GM23338 (cell line): ENCODE results near the gene PHC3. TPM values are rescaled to one million over a fixed set of nuclear protein-coding genes. Genes with fewer than 3 reads are reported as not detected.

Experiments
- ATAC-seq: fragments of 200-7000 bp; cut with Tn5 transposase; 3 replicates; pipeline ENCODE4 v1.9.1; 2020
- DNase-seq: peaks from one replicate; pipeline ENCODE4 v3.0.0-alpha.2; 2015; ENCODE audit warnings: low spot score
- H2AFZ ChIP-seq: fragments of 200-600 bp; sonication (generic); 2 replicates; pipeline ENCODE4 v1.8.0; 2016; ENCODE audit warnings: antibody characterized with exemption, mild to moderate bottlenecking, moderate library complexity
- H3F3A ChIP-seq: fragments of 200-600 bp; sonication (generic); replicated peaks from 2 replicates; pipeline ENCODE4 v1.8.0; 2017; ENCODE audit warnings: antibody characterized with exemption, mixed run types, low read depth
- H3K27ac ChIP-seq: fragments of 200-600 bp; sonication (generic); 2 replicates; pipeline ENCODE4 v1.6.1; 2016; ENCODE audit warnings: low read depth
- H3K27me3 ChIP-seq: fragments of 200-600 bp; sonication (generic); 2 replicates; pipeline ENCODE4 v1.8.0; 2016; ENCODE audit warnings: mild to moderate bottlenecking, mixed run types, moderate library complexity; ENCODE audit not compliant: insufficient read depth
- H3K36me3 ChIP-seq: fragments of 200-600 bp; sonication (generic); 2 replicates; pipeline ENCODE4 v1.8.0; 2016; ENCODE audit warnings: mild to moderate bottlenecking; ENCODE audit not compliant: insufficient read depth
- H3K4me1 ChIP-seq: fragments of 200-600 bp; sonication (generic); 2 replicates; pipeline ENCODE4 v1.8.0; 2016; ENCODE audit warnings: mild to moderate bottlenecking, moderate library complexity; ENCODE audit not compliant: insufficient read depth
- H3K4me2 ChIP-seq: fragments of 200-600 bp; sonication (generic); 2 replicates; pipeline ENCODE4 v1.7.1; 2017; ENCODE audit warnings: mixed run types
- H3K4me3 ChIP-seq: fragments of 200-600 bp; sonication (generic); 2 replicates; pipeline ENCODE4 v1.6.1; 2016; ENCODE audit warnings: mixed run types
- H3K79me2 ChIP-seq: fragments of 200-600 bp; sonication (generic); replicated peaks from 2 replicates; pipeline ENCODE4 v1.8.0; 2017; ENCODE audit warnings: mild to moderate bottlenecking; ENCODE audit not compliant: insufficient read depth
- H3K9me2 ChIP-seq: fragments of 200-600 bp; sonication (generic); 2 replicates; pipeline ENCODE4 v1.8.0; 2017; ENCODE audit not compliant: insufficient read depth
- H4K20me1 ChIP-seq: fragments of 200-600 bp; sonication (generic); replicated peaks from 2 replicates; pipeline ENCODE4 v1.8.0; 2017; ENCODE audit warnings: mild to moderate bottlenecking; ENCODE audit not compliant: insufficient read depth
- H3K27ac Mint-ChIP-seq: 2 replicates; pipeline ENCODE4 v1.8.0; 2020; ENCODE audit warnings: inconsistent platforms, mild to moderate bottlenecking, moderate library complexity, mixed read lengths
- H3K27me3 Mint-ChIP-seq: 3 replicates; pipeline ENCODE4 v1.8.0; 2022; ENCODE audit warnings: low read depth, mild to moderate bottlenecking, moderate library complexity, mixed read lengths, inconsistent platforms; ENCODE audit not compliant: insufficient read depth, poor library complexity
- H3K36me3 Mint-ChIP-seq: 3 replicates; pipeline ENCODE4 v1.8.0; 2021; ENCODE audit warnings: low read depth, mild to moderate bottlenecking, inconsistent platforms, moderate library complexity, mixed read lengths
- H3K4me1 Mint-ChIP-seq: 3 replicates; pipeline ENCODE4 v1.8.0; 2020; ENCODE audit warnings: mild to moderate bottlenecking, inconsistent platforms, mixed read lengths
- H3K4me3 Mint-ChIP-seq: 3 replicates; pipeline ENCODE4 v1.8.0; 2021; ENCODE audit warnings: moderate library complexity, mild to moderate bottlenecking, inconsistent platforms, mixed read lengths
- H3K9me3 Mint-ChIP-seq: 3 replicates; pipeline ENCODE4 v1.8.0; 2020; ENCODE audit warnings: moderate library complexity, mild to moderate bottlenecking, inconsistent platforms, mixed read lengths
- CREB1 ChIP-seq: fragments of 250-450 bp; sonication (Bioruptor Pico); IDR thresholded peaks from 2 replicates; pipeline ENCODE4 v1.5.0; 2020; ENCODE audit warnings: low read depth, mild to moderate bottlenecking, moderate library complexity
- EZH2phosphoT487 ChIP-seq: fragments of 200-600 bp; sonication (generic); IDR thresholded peaks from one replicate; pipeline ENCODE4 v1.8.1; 2018; ENCODE audit warnings: antibody characterized with exemption; ENCODE audit not compliant: unreplicated experiment
- polyA plus RNA-seq: library from polyadenylated mRNA; unstranded; fragments of >200 nt; fragmentation: Nextera tagmentation; extraction: Ambion mirVana; gene quantifications from 2 replicates; pipeline ENCODE4 v1.2.1, GENCODE V29; 2016
- total RNA-seq: library from RNA; depleted of rRNA; stranded (reverse); fragments of >200 nt; shearing (Covaris generic); gene quantifications from 2 replicates; pipeline ENCODE4 v1.2.3, GENCODE V29; 2014
- TF ChIP-seq, protein P1 (sequence below): fragments of 250-450 bp; sonication (Bioruptor Pico); IDR thresholded peaks from 2 replicates; pipeline ENCODE4 v1.5.0; 2020; ENCODE audit warnings: mild to moderate bottlenecking, moderate library complexity
- TF ChIP-seq, protein P2 (sequence below): IDR thresholded peaks from 2 replicates; pipeline ENCODE4 v1.6.1; 2016; ENCODE audit warnings: antibody characterized with exemption
- TF ChIP-seq, protein P3 (sequence below), 2 experiments: fragments of 200-600 bp in 1 of 2; sonication (generic) in 1 of 2; conservative IDR thresholded peaks; 2 replicates each; pipeline versions ENCODE4 v1.5.1 to v1.6.1; 2016 to 2017; ENCODE audit warnings: antibody characterized with exemption in 2 of 2, low read depth in 2 of 2, mild to moderate bottlenecking in 2 of 2, moderate library complexity in 1 of 2

PHC3 gene
- total and polyA plus RNA-seq, 2 experiments from 2014 or later, result 23.9 to 83.5 TPM

DNA sequence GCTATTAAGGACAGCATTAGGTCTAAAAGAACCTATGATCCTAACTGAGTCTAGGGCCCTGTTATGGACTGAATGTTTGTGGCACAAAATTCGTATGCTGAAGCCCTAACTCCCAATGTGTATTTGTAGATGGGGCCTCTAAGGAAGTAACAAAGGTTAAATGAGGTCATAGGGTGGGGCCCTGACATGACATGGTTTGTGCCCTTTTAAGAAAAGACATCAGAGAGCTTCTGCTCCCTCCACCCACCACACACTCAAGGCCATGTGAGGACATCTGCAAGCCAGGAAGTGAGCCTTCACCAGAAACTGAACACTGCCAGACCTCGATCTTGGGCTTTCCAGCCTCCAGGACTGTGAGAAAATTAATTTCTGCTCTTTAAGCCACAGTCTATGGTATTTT, 49.2 kb downstream of the PHC3 start (continued):
- TF ChIP-seq, protein P1, sequence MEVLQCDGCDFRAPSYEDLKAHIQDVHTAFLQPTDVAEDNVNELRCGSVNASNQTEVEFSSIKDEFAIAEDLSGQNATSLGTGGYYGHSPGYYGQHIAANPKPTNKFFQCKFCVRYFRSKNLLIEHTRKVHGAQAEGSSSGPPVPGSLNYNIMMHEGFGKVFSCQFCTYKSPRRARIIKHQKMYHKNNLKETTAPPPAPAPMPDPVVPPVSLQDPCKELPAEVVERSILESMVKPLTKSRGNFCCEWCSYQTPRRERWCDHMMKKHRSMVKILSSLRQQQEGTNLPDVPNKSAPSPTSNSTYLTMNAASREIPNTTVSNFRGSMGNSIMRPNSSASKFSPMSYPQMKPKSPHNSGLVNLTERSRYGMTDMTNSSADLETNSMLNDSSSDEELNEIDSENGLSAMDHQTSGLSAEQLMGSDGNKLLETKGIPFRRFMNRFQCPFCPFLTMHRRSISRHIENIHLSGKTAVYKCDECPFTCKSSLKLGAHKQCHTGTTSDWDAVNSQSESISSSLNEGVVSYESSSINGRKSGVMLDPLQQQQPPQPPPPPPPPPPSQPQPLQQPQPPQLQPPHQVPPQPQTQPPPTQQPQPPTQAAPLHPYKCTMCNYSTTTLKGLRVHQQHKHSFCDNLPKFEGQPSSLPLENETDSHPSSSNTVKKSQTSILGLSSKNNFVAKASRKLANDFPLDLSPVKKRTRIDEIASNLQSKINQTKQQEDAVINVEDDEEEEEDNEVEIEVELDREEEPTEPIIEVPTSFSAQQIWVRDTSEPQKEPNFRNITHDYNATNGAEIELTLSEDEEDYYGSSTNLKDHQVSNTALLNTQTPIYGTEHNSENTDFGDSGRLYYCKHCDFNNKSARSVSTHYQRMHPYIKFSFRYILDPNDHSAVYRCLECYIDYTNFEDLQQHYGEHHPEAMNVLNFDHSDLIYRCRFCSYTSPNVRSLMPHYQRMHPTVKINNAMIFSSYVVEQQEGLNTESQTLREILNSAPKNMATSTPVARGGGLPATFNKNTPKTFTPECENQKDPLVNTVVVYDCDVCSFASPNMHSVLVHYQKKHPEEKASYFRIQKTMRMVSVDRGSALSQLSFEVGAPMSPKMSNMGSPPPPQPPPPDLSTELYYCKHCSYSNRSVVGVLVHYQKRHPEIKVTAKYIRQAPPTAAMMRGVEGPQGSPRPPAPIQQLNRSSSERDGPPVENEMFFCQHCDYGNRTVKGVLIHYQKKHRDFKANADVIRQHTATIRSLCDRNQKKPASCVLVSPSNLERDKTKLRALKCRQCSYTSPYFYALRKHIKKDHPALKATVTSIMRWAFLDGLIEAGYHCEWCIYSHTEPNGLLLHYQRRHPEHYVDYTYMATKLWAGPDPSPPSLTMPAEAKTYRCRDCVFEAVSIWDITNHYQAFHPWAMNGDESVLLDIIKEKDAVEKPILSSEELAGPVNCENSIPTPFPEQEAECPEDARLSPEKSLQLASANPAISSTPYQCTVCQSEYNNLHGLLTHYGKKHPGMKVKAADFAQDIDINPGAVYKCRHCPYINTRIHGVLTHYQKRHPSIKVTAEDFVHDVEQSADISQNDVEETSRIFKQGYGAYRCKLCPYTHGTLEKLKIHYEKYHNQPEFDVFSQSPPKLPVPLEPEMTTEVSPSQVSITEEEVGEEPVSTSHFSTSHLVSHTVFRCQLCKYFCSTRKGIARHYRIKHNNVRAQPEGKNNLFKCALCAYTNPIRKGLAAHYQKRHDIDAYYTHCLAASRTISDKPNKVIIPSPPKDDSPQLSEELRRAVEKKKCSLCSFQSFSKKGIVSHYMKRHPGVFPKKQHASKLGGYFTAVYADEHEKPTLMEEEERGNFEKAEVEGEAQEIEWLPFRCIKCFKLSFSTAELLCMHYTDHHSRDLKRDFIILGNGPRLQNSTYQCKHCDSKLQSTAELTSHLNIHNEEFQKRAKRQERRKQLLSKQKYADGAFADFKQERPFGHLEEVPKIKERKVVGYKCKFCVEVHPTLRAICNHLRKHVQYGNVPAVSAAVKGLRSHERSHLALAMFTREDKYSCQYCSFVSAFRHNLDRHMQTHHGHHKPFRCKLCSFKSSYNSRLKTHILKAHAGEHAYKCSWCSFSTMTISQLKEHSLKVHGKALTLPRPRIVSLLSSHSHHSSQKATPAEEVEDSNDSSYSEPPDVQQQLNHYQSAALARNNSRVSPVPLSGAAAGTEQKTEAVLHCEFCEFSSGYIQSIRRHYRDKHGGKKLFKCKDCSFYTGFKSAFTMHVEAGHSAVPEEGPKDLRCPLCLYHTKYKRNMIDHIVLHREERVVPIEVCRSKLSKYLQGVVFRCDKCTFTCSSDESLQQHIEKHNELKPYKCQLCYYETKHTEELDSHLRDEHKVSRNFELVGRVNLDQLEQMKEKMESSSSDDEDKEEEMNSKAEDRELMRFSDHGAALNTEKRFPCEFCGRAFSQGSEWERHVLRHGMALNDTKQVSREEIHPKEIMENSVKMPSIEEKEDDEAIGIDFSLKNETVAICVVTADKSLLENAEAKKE, result no peak
- no peak for TF ChIP-seq CREB1 (CRISPR knock-in tag)
- TF ChIP-seq EZH2phosphoT487, result no peak
- TF ChIP-seq, protein P2, sequence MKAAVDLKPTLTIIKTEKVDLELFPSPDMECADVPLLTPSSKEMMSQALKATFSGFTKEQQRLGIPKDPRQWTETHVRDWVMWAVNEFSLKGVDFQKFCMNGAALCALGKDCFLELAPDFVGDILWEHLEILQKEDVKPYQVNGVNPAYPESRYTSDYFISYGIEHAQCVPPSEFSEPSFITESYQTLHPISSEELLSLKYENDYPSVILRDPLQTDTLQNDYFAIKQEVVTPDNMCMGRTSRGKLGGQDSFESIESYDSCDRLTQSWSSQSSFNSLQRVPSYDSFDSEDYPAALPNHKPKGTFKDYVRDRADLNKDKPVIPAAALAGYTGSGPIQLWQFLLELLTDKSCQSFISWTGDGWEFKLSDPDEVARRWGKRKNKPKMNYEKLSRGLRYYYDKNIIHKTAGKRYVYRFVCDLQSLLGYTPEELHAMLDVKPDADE, result no peak

GRCh38 chr3:170130532-170130931, 51.0 kb downstream of the PHC3 start:
- Histone ChIP-seq H3K27me3 (no peaks in the 10 kb centered on the region), H3F3A (no peaks in the 10 kb centered on the region), H3K4me3 (no peak overlapping the region), H4K20me1 (no peaks in the 10 kb centered on the region), H3K4me2 (no peak overlapping the region), H3K79me2 (no peaks in the 10 kb centered on the region; the same call in 1 of the 2 replicates), H3K36me3 (no peaks in the 10 kb centered on the region), H3K27ac (peak overlapping the region; percentile 0; the same call in 1 of the 2 replicates), H3K9me2 (no peaks in the 10 kb centered on the region), H3K4me1 (no peaks in the 10 kb centered on the region), H2AFZ (no peak overlapping the region)
- TF ChIP-seq, protein P1, result no peak
- TF ChIP-seq, protein P3, sequence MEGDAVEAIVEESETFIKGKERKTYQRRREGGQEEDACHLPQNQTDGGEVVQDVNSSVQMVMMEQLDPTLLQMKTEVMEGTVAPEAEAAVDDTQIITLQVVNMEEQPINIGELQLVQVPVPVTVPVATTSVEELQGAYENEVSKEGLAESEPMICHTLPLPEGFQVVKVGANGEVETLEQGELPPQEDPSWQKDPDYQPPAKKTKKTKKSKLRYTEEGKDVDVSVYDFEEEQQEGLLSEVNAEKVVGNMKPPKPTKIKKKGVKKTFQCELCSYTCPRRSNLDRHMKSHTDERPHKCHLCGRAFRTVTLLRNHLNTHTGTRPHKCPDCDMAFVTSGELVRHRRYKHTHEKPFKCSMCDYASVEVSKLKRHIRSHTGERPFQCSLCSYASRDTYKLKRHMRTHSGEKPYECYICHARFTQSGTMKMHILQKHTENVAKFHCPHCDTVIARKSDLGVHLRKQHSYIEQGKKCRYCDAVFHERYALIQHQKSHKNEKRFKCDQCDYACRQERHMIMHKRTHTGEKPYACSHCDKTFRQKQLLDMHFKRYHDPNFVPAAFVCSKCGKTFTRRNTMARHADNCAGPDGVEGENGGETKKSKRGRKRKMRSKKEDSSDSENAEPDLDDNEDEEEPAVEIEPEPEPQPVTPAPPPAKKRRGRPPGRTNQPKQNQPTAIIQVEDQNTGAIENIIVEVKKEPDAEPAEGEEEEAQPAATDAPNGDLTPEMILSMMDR (conservative IDR thresholded peaks at IDR 0.05; ENCODE audit: low read depth in 2 of 2), result no peak
- Mint-ChIP-seq H3K4me1 (no peaks in the 10 kb centered on the region; the same call in 2 of the 3 replicates), H3K27ac (no peak overlapping the region), H3K4me3 (no peak overlapping the region), H3K27me3 (no peaks in the 10 kb centered on the region), H3K36me3 (peaks cover 44% of the 10 kb centered on the region), H3K9me3 (no peaks in the 10 kb centered on the region; the same call in 2 of the 3 replicates)
- ATAC-seq, result no peak
- DNase-seq, result no peak
